ENCODE data around the gene KDSR.
"Not testable (repeated sequence)": the region's sequence is repeated elsewhere in the genome, so short reads cannot be mapped to it uniquely, and the experiment has no call there.

Gene KDSR

GRCh38 chr18:63366213-63367052 is 573 bp downstream of the KDSR start:
- peak in 2 of 3 donors; percentile 23 to 53 for DNase-seq (ENCODE audit: low read depth in 3 of 3, low spot score in 1 of 3)

- DNase-seq (ENCODE audit: low read depth in 3 of 3, low spot score in 1 of 3), result no peak
These were observed 1.2 kb downstream of the KDSR start for GRCh38 chr18:63365876-63366212.

- DNase-seq (ENCODE audit: low read depth in 3 of 3, low spot score in 1 of 3), result no peak
These were observed 3.1 kb downstream of the KDSR start for GRCh38 chr18:63363951-63364350.

DNA sequence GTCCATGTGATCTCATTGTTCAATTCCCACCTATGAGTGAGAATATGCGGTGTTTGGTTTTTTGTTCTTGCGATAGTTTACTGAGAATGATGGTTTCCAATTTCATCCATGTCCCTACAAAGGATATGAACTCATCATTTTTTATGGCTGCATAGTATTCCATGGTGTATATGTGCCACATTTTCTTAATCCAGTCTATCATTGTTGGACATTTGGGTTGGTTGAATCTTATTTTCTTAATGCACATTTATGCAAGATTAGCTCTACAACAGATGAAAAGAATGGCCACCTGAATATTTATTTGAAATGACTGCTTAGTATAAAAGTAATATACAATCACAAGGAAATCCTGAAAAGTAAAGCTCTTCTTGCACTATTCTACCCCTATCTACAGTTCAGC is 3.6 kb downstream of the KDSR start:
- DNase-seq (ENCODE audit: low read depth in 3 of 3, low spot score in 1 of 3), result not testable (repeated sequence)

DNA sequence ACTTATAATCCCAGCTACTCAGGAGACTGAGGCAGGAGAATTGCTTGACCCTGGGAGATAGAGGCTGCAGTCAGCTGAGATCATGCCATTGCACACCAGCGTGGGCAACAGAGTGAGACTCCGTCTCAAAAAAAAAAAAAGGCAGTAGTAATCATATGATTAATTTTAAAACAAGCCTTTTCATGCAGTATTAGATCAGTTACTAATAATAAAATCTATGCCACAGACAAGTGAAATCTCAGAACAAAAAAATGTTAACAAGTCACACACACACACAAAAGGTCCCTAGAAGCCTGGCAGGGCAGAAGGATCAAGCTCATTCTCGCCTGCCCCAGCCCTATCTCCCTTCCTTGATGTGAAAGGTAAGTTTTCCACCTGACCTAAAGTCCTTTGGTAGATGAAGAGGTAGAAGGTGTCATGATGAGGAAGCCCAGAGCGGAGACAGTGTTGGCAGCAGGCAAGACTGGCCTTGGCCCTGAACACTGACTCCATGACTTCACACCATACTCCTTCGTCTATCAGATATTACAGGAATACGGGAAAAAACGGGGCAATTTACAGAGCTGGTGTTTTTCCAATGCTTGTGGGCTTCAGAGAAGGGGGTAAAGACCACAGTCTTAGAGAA is 10.6 kb downstream of the KDSR start:
- no peak for DNase-seq (ENCODE audit: low read depth in 3 of 3, low spot score in 1 of 3)

DNA sequence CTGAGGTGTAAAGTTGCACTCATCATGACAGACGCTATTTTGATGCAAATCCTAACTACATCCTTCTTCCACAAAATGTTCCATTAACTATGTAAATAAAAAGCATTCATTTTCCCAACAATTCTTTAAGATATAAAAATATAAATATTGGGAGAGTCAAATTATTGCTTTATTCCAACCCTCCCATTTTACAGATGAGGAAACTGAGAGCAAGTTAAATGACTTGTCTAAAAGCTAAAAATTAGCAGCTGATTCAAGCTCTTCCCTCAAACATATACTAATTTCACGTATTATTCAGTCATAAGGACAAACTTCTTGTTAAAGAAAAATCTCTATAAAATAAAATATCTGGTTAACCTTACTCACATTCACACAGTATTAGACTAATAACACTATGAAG is 16.8 kb downstream of the KDSR start:
- DNase-seq (ENCODE audit: low read depth in 3 of 3, low spot score in 1 of 3), result no peak

DNA sequence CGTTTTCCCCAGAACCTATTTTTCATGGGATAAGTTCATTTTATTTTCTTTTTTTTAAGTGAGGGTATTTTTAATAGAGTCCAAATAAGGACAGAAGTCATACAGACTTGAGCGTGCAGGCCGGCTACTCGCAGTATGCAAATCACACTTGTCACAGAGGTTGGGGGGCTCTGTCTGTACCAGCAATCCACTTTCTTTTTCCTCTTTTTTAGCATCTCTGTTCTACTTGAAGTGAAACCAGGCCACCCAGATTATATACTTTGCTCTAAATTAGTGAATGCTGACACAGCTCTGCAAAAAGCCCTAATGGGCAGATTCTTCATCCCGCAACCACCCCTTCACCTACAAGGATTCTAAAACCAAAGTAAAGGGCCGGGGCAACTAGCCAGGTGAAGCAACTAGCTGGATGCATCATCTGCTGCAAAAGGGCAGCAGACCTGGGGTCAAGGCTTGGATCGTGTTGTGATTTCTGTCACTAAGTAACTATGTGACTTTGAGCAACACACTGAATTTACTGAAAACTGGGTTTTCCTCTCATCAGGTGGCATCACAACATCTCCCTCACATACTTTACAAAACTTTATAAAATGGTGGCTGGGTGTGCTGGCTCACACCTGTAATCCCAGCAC is 18.4 kb downstream of the KDSR start:
- no peak for DNase-seq (ENCODE audit: low read depth in 3 of 3, low spot score in 1 of 3)

- no peak for DNase-seq (ENCODE audit: low read depth in 3 of 3, low spot score in 1 of 3)
These were observed 20.4 kb downstream of the KDSR start for GRCh38 chr18:63346480-63347183.

DNA sequence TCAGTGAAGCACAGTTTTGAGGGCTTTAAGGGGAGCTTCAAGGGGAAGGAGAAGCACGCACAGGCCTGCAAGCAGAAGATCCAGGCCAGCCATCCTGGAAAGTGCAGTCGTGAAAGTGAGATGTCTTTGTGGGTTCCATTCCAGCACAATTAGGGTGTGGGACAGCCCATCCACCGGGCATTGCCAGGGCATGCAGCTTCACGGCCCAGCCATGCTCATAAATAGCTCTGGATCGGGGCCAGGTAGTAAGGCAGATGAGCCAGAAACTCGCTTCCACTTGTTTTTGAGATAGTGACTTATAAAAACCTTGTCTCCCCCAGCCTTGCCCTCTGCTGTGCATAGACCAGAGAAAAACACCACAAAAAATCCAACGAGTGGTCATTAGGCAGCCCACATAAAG is 21.0 kb downstream of the KDSR start:
- no peak for DNase-seq (ENCODE audit: low read depth in 3 of 3, low spot score in 1 of 3)

DNA sequence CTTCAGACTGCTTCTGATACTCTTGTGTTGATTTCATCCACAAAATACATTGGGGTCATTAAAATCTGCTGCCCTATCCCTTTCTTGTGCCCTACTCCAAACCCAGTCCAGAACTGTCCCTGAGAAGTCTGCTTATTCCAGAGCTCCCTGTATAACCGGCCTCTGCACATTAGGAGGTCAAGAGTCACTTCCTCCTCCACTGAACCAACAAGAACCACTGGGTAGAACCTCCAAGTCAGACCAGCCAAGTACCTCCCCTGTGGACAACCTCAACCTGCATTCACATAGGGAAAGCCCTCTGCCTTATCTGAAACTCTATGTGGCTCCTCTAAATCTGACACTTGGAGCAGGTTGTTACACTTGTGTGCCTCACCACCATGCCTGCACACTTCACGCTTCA is 22.1 kb downstream of the KDSR start:
- DNase-seq (ENCODE audit: low read depth in 3 of 3, low spot score in 1 of 3), result no peak

- no peak for DNase-seq (ENCODE audit: low read depth in 3 of 3, low spot score in 1 of 3)
These were observed 22.7 kb downstream of the KDSR start for GRCh38 chr18:63344263-63344662.

GRCh38 chr18:63342206-63342605 is 24.8 kb downstream of the KDSR start:
- DNase-seq (ENCODE audit: low read depth in 3 of 3, low spot score in 1 of 3), result no peak

GRCh38 chr18:63339920-63340484 is 27.0 kb downstream of the KDSR start:
- peak in 1 of 3 donors; percentile 19 for DNase-seq (ENCODE audit: low read depth in 3 of 3, low spot score in 1 of 3)

DNA sequence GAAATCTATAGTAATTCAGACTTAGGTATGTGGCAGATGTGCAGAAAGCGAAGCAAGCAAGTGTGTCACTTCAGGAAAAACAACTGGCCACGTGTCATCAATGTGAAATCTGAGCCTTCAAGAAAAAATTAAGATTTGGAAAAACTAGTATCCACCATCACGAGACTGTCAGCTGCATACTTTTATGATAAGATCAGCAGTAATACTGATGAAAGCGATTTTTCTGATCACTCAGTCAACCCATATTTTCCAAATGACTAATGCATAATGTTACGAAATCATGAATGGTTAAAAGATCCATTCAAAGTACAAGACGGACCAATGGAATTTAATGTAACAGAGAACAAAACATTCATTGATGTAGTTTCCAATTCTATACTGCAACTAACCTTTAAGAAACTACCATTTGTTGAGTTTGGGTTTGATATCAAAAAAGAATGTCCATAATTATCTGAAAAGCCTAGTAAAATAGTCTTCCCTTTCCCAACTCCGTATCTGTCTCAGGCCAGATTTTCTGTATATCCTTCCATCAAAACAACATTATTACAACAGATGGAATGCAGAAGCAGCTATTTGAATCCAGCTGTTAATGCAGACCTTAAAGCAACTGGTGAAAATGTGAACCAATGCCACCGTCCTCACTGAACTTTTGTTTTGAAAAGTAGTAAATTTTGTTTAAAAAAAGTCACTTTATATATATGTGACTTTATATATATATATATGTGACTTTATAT is 30.5 kb downstream of the KDSR start:
- no peak for DNase-seq (ENCODE audit: low read depth in 3 of 3, low spot score in 1 of 3)

- no peak for DNase-seq (ENCODE audit: low read depth in 3 of 3, low spot score in 1 of 3)
These were observed 35.9 kb downstream of the KDSR start for GRCh38 chr18:63331105-63331504.

DNA sequence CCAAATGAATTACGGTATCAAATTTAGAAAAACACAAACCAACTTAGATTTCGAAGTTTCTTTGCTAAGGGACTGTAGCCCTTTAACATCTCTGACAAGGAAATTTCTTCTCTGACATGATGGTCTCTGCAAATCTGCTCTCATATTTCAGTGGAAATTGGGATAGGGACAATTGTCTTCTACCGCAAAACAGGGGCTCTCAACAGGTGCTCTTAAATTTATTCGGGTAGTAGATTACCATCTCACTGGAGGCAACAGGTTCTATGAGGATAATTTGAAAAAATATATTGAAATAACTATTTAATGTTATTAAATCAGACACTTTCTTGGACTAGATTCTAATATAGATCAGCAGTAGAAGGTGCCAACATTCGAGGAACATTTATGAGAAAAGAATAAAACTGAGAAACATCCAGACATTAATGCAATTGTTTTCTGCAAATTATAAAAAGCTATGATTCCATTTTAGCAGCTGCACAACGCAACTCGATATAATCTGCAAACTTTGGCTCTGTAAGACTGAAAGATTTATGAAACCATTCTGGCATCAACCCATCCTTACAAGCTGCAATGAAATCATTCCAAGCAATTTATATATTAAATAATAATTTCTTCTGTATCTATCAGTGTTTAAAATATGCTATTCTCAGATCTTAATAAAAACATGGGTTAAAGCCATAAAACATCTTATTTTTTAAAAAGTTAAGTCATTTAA is 37.4 kb downstream of the KDSR start:
- no peak for DNase-seq (ENCODE audit: low read depth in 3 of 3, low spot score in 1 of 3)

DNA sequence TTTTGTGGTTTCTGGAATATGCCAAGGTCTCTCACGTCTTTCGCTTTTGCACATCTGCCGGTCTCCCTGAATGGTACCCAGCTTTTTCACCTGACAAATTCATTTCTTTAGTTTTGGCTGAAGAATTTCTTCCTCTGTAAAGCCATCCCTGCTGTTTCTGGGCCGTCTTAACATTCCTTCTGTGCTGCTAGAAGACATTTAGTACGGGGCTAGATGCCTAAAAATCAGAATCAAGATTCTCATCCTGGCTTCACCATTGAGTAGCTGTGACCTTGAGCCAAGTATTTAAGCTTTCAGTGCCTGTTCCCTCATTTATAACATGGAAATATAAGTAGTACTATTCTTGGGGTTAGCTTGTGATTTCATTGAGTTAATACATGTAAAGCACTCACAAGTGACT is 41.0 kb downstream of the KDSR start:
- DNase-seq (ENCODE audit: low read depth in 3 of 3, low spot score in 1 of 3), result no peak

DNA sequence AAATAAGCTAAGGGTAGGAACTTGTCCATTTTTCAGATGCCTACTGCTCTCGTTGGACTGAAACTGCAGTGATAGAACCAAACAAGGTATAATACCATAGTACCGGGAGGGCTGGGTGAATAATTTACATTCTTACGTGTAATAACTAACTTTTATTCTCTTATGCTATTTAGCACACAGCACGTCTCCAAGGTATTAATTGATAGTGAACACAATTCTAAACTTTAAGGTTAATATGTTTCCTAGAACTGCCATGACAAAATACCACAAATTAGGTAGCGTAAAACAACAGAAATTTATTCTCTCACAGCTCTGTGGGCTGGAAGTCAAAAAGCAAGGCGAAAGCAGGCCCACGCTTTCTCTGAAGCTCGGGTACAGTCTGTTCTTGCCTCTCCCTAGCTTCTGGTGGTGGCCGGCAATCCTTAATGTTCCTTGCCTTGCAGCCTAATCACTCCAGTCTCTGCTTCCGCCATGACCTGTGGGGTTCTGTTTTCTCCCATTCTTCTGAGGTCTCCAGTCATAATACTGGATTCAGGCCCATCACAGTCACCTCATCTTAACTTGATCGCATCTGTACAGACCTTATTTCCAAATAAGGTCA is 41.8 kb downstream of the KDSR start:
- DNase-seq (ENCODE audit: low read depth in 3 of 3, low spot score in 1 of 3), result no peak

- peak in 1 of 3 donors; percentile 23 for DNase-seq (ENCODE audit: low read depth in 3 of 3, low spot score in 1 of 3)
These were observed 43.9 kb downstream of the KDSR start for GRCh38 chr18:63322908-63323634.
